Endothelial cell of umbilical vein (primary cell): ENCODE results near the gene EXT2. TPM values are rescaled to one million over a fixed set of nuclear protein-coding genes. Genes with fewer than 3 reads are reported as not detected.

Source experiments
- BruUV-seq: library from RNA; stranded (reverse); fragments of 400-500 nt; replicated peaks from 2 replicates; lab custom pipeline; 2021; lab: Mats Ljungman, UMichigan
- CTCF ChIA-PET: fragments of 300-600, 350-600 bp; sonication (Branson Sonifier 250); formaldehyde crosslinking; loops from one replicate; lab custom pipeline; 2021; ENCODE audit warnings: antibody characterized with exemption, inconsistent platforms; lab: Charles Lee
- POLR2A ChIA-PET: fragments of 300-600, 350-600 bp; sonication (Branson Sonifier 250); formaldehyde crosslinking; loops from one replicate; lab custom pipeline; 2021; ENCODE audit warnings: antibody characterized with exemption, inconsistent platforms; lab: Charles Lee
- DNase-seq: peaks from one replicate; pipeline ENCODE4 v3.0.0-alpha.2; 2011; ENCODE audit warnings: low read depth, low spot score
- FAIRE-seq: peaks from 2 replicates; lab custom pipeline; 2011; peaks lifted over from hg19 to GRCh38; lab: Jason Lieb, UNC
- H2AFZ ChIP-seq: 2 replicates; pipeline ENCODE4 v1.6.0; 2012; ENCODE audit warnings: low read depth, low read length, control low read depth, inconsistent platforms
- H3K27ac ChIP-seq: 2 replicates; pipeline ENCODE4 v1.5.1; 2011; ENCODE audit warnings: low read depth, mild to moderate bottlenecking, control low read depth, low read length, moderate library complexity; ENCODE audit not compliant: insufficient read depth
- H3K27me3 ChIP-seq, 2 experiments: 2 replicates each; pipeline versions ENCODE4 v1.6.0 to v1.6.1; 2011; ENCODE audit warnings: low read length in 2 of 2, mixed read lengths in 1 of 2; ENCODE audit not compliant: control insufficient read depth in 2 of 2, insufficient read depth in 2 of 2
- H3K36me3 ChIP-seq, 2 experiments: 2 replicates in 1 of 2; 3 replicates in 1 of 2; pipeline ENCODE4 v1.5.1; 2011; ENCODE audit warnings: low read length in 2 of 2, mild to moderate bottlenecking in 1 of 2, moderate library complexity in 1 of 2; ENCODE audit not compliant: control insufficient read depth in 2 of 2, insufficient read depth in 2 of 2; ENCODE audit errors: extremely low read depth in 1 of 2
- H3K4me1 ChIP-seq: 3 replicates; pipeline ENCODE4 v1.5.1; 2011; ENCODE audit warnings: mild to moderate bottlenecking, low read length; ENCODE audit not compliant: control insufficient read depth, insufficient read depth; ENCODE audit errors: extremely low read depth
- H3K4me2 ChIP-seq: 2 replicates; pipeline ENCODE4 v1.6.1; 2011; ENCODE audit warnings: low read length, control low read depth, mixed read lengths; ENCODE audit not compliant: insufficient read depth
- H3K4me3 ChIP-seq, 3 experiments: fragments of 200-600 bp in 1 of 3; sonication (generic), shearing (Covaris generic) in 1 of 3; replicated peaks in 1 of 3; 2 replicates each; pipeline ENCODE4 v1.5.1; 2011 to 2016; ENCODE audit warnings: control low read depth in 3 of 3, low read length in 3 of 3, mild to moderate bottlenecking in 2 of 3, inconsistent platforms in 1 of 3, low read depth in 1 of 3, moderate library complexity in 1 of 3; ENCODE audit not compliant: insufficient read depth in 1 of 3
- H3K79me2 ChIP-seq: 2 replicates; pipeline ENCODE4 v1.6.0; 2012; ENCODE audit warnings: low read length, inconsistent platforms; ENCODE audit not compliant: control insufficient read depth, insufficient read depth
- H3K9ac ChIP-seq: replicated peaks from 2 replicates; pipeline ENCODE3; 2011; ENCODE audit warnings: low read length, control low read depth; ENCODE audit not compliant: insufficient read depth; ENCODE audit errors: extremely low read depth
- H3K9me1 ChIP-seq: replicated peaks from 3 replicates; pipeline ENCODE4 v1.6.0; 2011; ENCODE audit warnings: mild to moderate bottlenecking, low read length; ENCODE audit not compliant: control insufficient read depth, insufficient read depth; ENCODE audit errors: extremely low read depth
- H3K9me3 ChIP-seq: replicated peaks from 2 replicates; pipeline ENCODE4 v1.5.1; 2012; ENCODE audit warnings: low read length, inconsistent platforms; ENCODE audit not compliant: control insufficient read depth, insufficient read depth
- H4K20me1 ChIP-seq: replicated peaks from 2 replicates; pipeline ENCODE3; 2011; ENCODE audit warnings: mild to moderate bottlenecking, low read length; ENCODE audit not compliant: control insufficient read depth, insufficient read depth; ENCODE audit errors: extremely low read depth
- EZH2 ChIP-seq: IDR thresholded peaks from 2 replicates; pipeline ENCODE4 v1.6.1; 2012; ENCODE audit warnings: borderline replicate concordance, low read depth, mild to moderate bottlenecking, moderate library complexity, low read length, inconsistent platforms; ENCODE audit not compliant: severe bottlenecking
- FOS ChIP-seq: IDR thresholded peaks from 2 replicates; pipeline ENCODE4 v1.6.1; 2011; ENCODE audit warnings: mild to moderate bottlenecking, low read length, moderate library complexity, borderline replicate concordance; ENCODE audit not compliant: insufficient read depth
- GATA2 ChIP-seq: IDR thresholded peaks from 2 replicates; pipeline ENCODE4 v1.7.0; 2011; ENCODE audit warnings: low read depth, mild to moderate bottlenecking, moderate library complexity, mixed read lengths, low read length; ENCODE audit not compliant: insufficient read length, insufficient read depth
- JUN ChIP-seq: IDR thresholded peaks from 2 replicates; pipeline ENCODE4 v1.6.1; 2011; ENCODE audit warnings: borderline replicate concordance, low read depth; ENCODE audit not compliant: insufficient read length, insufficient read depth
- MYC ChIP-seq: IDR thresholded peaks from one replicate; pipeline ENCODE4 v1.6.1; 2011; ENCODE audit warnings: mild to moderate bottlenecking, low read depth, low read length
- POLR2A ChIP-seq: IDR thresholded peaks from 2 replicates; pipeline ENCODE4 v1.6.1; 2012; ENCODE audit warnings: low read depth, mild to moderate bottlenecking, control low read depth, low read length
- POLR2AphosphoS5 ChIP-seq: IDR thresholded peaks from 2 replicates; pipeline ENCODE4 v1.6.1; 2012; ENCODE audit warnings: low read depth, mild to moderate bottlenecking, control low read depth, low read length, moderate library complexity; ENCODE audit not compliant: insufficient read depth
- dilution Hi-C: fragments of 300-500 bp; cut with MboI; formaldehyde crosslinking; loops from one replicate; pipeline ENCODE4 v1.15.0; 2019; ENCODE audit warnings: low sequenced_read_pairs; ENCODE audit not compliant: extremely low pct_ligation_motif_present
- intact Hi-C: fragments of 100-400 bp; cut with micrococcal nuclease; formaldehyde crosslinking; loops from one replicate; pipeline ENCODE4 v1.10.0; 2022
- polyA plus RNA-seq, 4 experiments: library from polyadenylated mRNA; depleted of rRNA in 3 of 4; stranded (reverse) in 3 of 4; unstranded in 1 of 4; fragments of >200 nt; gene quantifications; 2 replicates each; pipeline versions ENCODE4 v1.2.1 to v1.2.3, GENCODE V29; 2011 to 2012; ENCODE audit warnings: missing spikeins in 1 of 4
- total RNA-seq: library from RNA; stranded (reverse); gene quantifications from 2 replicates; pipeline ENCODE4 v1.2.3, GENCODE V29; 2021
- TF ChIP-seq, protein P1 (sequence below), 2 donors: IDR thresholded peaks; 1 replicate in 1 of 2; 2 replicates in 1 of 2; pipeline ENCODE4 v1.5.1; 2011; ENCODE audit warnings: low read length in 2 of 2, mild to moderate bottlenecking in 2 of 2, moderate library complexity in 2 of 2, control low read depth in 1 of 2, inconsistent platforms in 1 of 2, low read depth in 1 of 2; ENCODE audit not compliant: insufficient read depth in 1 of 2; ENCODE audit errors: extremely low read depth in 1 of 2
- TF ChIP-seq, protein P2 (sequence below): IDR thresholded peaks from 2 replicates; pipeline ENCODE4 v1.6.1; 2011; ENCODE audit not compliant: insufficient read depth, insufficient read length

The EXT2 gene
- total and polyA plus RNA-seq, 2 donors (not counting 3 experiments of a cell fraction or from before 2014, with no cell fraction given), result 50.9 to 60.3 TPM

DNA sequence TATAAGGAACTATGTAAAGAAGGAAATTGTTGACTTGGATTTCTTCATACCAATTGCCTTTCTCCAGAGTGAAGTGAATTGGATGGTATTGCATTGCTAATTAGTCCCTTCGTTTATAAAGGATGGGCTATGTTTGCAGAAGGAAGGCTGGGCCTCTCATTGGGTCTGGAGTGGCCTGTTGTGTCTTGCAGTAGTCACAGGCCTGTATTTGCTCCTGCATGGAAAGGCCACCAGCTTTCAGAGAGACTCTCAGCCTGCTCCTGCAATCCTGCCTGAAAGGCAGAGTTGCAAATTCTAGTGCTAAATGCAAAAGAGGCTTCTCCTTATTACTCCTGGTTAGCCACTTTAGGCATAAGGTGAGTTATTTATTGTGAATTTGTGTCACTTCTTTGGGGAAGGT, 103.8 kb downstream of the EXT2 start:
- BruUV-seq, result no TSS peak
- CTCF ChIA-PET, result interaction anchor here (1.0 kb wide), 1 partner anchor 19 kb away, joined by 3 read pairs; no protein-coding TSS in a partner anchor
- POLR2A ChIA-PET, result no interaction called here
- DNase-seq (no peak), FAIRE-seq (no peak)
- no peak overlapping the region for H3K4me2 ChIP-seq
- no peak overlapping the region for H2AFZ ChIP-seq
- no peak overlapping the region for H3K4me3 ChIP-seq
- H3K4me1 ChIP-seq, result peaks cover 4% of the 10 kb centered on the region
- H3K36me3 ChIP-seq, result no peaks in the 10 kb centered on the region
- H3K27ac ChIP-seq, result no peak overlapping the region
- no peak overlapping the region for H3K9ac ChIP-seq
- dilution Hi-C loops (no loop called here), intact Hi-C loops (no loop called here)
- no peaks in the 10 kb centered on the region for H3K27me3 ChIP-seq
- TF ChIP-seq POLR2AphosphoS5, result no peak
- no peak for TF ChIP-seq EZH2
- no peak for TF ChIP-seq FOS
- TF ChIP-seq, protein P1, sequence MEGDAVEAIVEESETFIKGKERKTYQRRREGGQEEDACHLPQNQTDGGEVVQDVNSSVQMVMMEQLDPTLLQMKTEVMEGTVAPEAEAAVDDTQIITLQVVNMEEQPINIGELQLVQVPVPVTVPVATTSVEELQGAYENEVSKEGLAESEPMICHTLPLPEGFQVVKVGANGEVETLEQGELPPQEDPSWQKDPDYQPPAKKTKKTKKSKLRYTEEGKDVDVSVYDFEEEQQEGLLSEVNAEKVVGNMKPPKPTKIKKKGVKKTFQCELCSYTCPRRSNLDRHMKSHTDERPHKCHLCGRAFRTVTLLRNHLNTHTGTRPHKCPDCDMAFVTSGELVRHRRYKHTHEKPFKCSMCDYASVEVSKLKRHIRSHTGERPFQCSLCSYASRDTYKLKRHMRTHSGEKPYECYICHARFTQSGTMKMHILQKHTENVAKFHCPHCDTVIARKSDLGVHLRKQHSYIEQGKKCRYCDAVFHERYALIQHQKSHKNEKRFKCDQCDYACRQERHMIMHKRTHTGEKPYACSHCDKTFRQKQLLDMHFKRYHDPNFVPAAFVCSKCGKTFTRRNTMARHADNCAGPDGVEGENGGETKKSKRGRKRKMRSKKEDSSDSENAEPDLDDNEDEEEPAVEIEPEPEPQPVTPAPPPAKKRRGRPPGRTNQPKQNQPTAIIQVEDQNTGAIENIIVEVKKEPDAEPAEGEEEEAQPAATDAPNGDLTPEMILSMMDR (IDR thresholded peaks at IDR 0.05; ENCODE audit: extremely low read depth in 1 of 2, insufficient read depth in 1 of 2, low read depth in 1 of 2, low read length in 2 of 2), result no peak
- no peak for TF ChIP-seq MYC
- TF ChIP-seq GATA2, result no peak
- TF ChIP-seq POLR2A, result no peak
- TF ChIP-seq JUN, result no peak
- TF ChIP-seq, protein P2, sequence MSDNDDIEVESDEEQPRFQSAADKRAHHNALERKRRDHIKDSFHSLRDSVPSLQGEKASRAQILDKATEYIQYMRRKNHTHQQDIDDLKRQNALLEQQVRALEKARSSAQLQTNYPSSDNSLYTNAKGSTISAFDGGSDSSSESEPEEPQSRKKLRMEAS, result no peak
- no peaks in the 10 kb centered on the region for H3K9me3 ChIP-seq
- no peaks in the 10 kb centered on the region for H3K79me2 ChIP-seq
- H3K9me1 ChIP-seq, result no peaks in the 10 kb centered on the region
- H4K20me1 ChIP-seq, result no peaks in the 10 kb centered on the region
